HepG2 (cell line): ENCODE results near the gene CCDC117. TPM values are rescaled to one million over a fixed set of nuclear protein-coding genes. Genes with fewer than 3 reads are reported as not detected.

Source experiments
- DR1 ChIP-seq: sonication (generic); formaldehyde crosslinking; IDR thresholded peaks from 2 replicates; pipeline ENCODE4 v1.8.0; 2021; ENCODE audit warnings: mild to moderate bottlenecking, missing genetic modification reagents, inconsistent platforms
- GFI1 ChIP-seq: sonication (generic); formaldehyde crosslinking; IDR thresholded peaks from 2 replicates; pipeline ENCODE4 v1.5.0; 2020; ENCODE audit warnings: missing genetic modification reagents, mild to moderate bottlenecking, borderline replicate concordance
- KDM3A ChIP-seq: IDR thresholded peaks from 2 replicates; pipeline ENCODE4 v1.6.1; 2018; ENCODE audit warnings: low read depth, missing compliant biosample characterization
- MIER3 ChIP-seq: IDR thresholded peaks from 2 replicates; pipeline ENCODE4 v1.6.1; 2016; ENCODE audit warnings: missing compliant biosample characterization, borderline replicate concordance
- MYC ChIP-seq: sonication (generic); formaldehyde crosslinking; IDR thresholded peaks from 2 replicates; pipeline ENCODE4 v1.9.0; 2021; ENCODE audit warnings: missing genetic modification reagents, borderline replicate concordance
- NAIF1 ChIP-seq: sonication (generic); formaldehyde crosslinking; IDR thresholded peaks from 2 replicates; pipeline ENCODE4 v1.5.0; 2020; ENCODE audit warnings: mild to moderate bottlenecking, missing genetic modification reagents, borderline replicate concordance
- NFIB ChIP-seq: sonication (generic); formaldehyde crosslinking; IDR thresholded peaks from 2 replicates; pipeline ENCODE4 v1.9.0; 2021; ENCODE audit warnings: missing genetic modification reagents, mild to moderate bottlenecking, borderline replicate concordance
- NFIC ChIP-seq: IDR thresholded peaks from 2 replicates; pipeline ENCODE4 v1.6.1; 2012; ENCODE audit warnings: mild to moderate bottlenecking, low read length, inconsistent platforms
- RAD51 ChIP-seq: fragments of 450-650 bp; IDR thresholded peaks from 2 replicates; pipeline ENCODE4 v1.6.1; 2016; ENCODE audit warnings: borderline replicate concordance
- SMARCE1 ChIP-seq: fragments of 450-650 bp; IDR thresholded peaks from 2 replicates; pipeline ENCODE4 v1.6.1; 2017; ENCODE audit warnings: borderline replicate concordance
- TOE1 ChIP-seq: sonication (generic); formaldehyde crosslinking; IDR thresholded peaks from 2 replicates; pipeline ENCODE4 v1.4.0; 2020; ENCODE audit warnings: mild to moderate bottlenecking, missing genetic modification reagents
- ZFY ChIP-seq: sonication (generic); formaldehyde crosslinking; IDR thresholded peaks from 2 replicates; pipeline ENCODE4 v1.4.0; 2020; ENCODE audit warnings: missing genetic modification reagents
- ZNF326 ChIP-seq: sonication (generic); formaldehyde crosslinking; IDR thresholded peaks from 2 replicates; pipeline ENCODE4 v1.4.0; 2020; ENCODE audit warnings: missing genetic modification reagents, borderline replicate concordance
- ZNF34 ChIP-seq: sonication (generic); formaldehyde crosslinking; IDR thresholded peaks from 2 replicates; pipeline ENCODE4 v1.4.0; 2020; ENCODE audit warnings: mild to moderate bottlenecking, missing genetic modification reagents, borderline replicate concordance
- ZSCAN12 ChIP-seq: sonication (generic); formaldehyde crosslinking; IDR thresholded peaks from 2 replicates; pipeline ENCODE4 v1.9.0; 2021; ENCODE audit warnings: mild to moderate bottlenecking, missing genetic modification reagents
- polyA plus RNA-seq, 8 experiments: library from polyadenylated mRNA; depleted of rRNA in 3 of 8; stranded (reverse) in 7 of 8; unstranded in 1 of 8; fragments of >200 nt; fragmentation: Illumina TruSeq in 4 of 8; extraction: Trizol in 4 of 8; gene quantifications; 2 replicates each; pipeline versions ENCODE4 v1.2.1 to v1.2.3, GENCODE V29; 2011 to 2016; ENCODE audit warnings: low read depth in 4 of 8, missing spikeins in 1 of 8, mixed read lengths in 1 of 8; ENCODE audit not compliant: insufficient read depth in 1 of 8
- total RNA-seq, 5 experiments: library from RNA; depleted of rRNA; stranded (reverse); fragments of >200 nt; fragmentation: Illumina TruSeq; extraction: Trizol; gene quantifications; 2 replicates each; pipeline ENCODE4 v1.2.3, GENCODE V29; 2016; ENCODE audit warnings: low read depth in 1 of 5
- TF ChIP-seq, protein P1 (sequence below): sonication (generic); formaldehyde crosslinking; IDR thresholded peaks from 2 replicates; pipeline ENCODE4 v1.4.0; 2020; ENCODE audit warnings: mild to moderate bottlenecking, missing genetic modification reagents
- TF ChIP-seq, protein P2 (sequence below): sonication (generic); formaldehyde crosslinking; conservative IDR thresholded peaks from 2 replicates; pipeline ENCODE4 v1.4.0; 2020; ENCODE audit warnings: missing genetic modification reagents
- TF ChIP-seq, protein P3 (sequence below): sonication (generic); formaldehyde crosslinking; IDR thresholded peaks from 2 replicates; pipeline ENCODE4 v1.4.0; 2020; ENCODE audit warnings: mild to moderate bottlenecking, missing genetic modification reagents
- TF ChIP-seq, protein P4 (sequence below): sonication (generic); formaldehyde crosslinking; conservative IDR thresholded peaks from 2 replicates; pipeline ENCODE4 v1.4.0; 2020; ENCODE audit warnings: missing genetic modification reagents

CCDC117 gene
- total and polyA plus RNA-seq, 2 of the 13 experiments (the other 11 are each of a cell fraction or from before 2014, with no cell fraction given), result 12.6 to 34.2 TPM

DNA sequence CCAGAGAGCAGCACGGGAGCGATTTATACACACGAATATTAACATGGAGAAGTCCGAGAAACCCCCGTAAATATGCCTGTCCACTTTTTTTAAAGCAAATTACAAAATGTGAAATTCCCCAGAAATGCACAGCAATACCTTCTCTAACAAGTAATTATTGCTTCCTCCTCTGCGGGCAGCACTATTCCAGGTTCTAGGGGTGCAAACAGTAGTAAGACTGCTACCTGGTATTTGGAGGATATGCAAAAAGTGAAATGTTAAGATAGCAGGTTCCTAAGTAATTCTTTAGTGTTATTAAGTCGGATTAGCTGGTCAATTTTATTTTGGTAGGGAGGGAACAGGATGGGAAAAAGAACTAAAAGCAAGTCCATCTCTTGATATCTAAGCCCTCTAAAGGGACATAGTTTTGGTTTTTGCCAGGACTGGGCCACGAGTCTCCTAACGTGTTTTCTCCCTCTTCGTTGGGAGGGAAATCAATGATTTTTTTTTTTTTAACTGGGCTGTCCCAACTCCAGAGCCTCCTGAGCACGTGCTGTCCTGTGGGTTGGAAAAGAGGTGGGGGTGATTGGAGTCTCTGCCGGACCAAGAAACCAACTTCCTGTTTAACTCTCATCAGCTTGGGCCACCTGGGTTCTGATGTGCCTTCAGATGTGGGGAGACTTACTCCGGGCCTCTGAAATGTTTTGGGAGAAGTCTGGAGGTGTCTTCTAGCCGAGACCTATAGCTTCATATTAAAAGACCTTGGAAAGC lies 29.5 kb downstream of the CCDC117 start (continued):
- TF ChIP-seq ZFY (CRISPR knock-in tag), result peak; percentile 61; the same call in 1 of the 2 replicates
- TF ChIP-seq, protein P1, sequence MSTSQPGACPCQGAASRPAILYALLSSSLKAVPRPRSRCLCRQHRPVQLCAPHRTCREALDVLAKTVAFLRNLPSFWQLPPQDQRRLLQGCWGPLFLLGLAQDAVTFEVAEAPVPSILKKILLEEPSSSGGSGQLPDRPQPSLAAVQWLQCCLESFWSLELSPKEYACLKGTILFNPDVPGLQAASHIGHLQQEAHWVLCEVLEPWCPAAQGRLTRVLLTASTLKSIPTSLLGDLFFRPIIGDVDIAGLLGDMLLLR, result no peak
- TF ChIP-seq NFIC, result 0 out of 2 replicates have a peak, but pooled peaks have one; percentile 20
- TF ChIP-seq, protein P2, sequence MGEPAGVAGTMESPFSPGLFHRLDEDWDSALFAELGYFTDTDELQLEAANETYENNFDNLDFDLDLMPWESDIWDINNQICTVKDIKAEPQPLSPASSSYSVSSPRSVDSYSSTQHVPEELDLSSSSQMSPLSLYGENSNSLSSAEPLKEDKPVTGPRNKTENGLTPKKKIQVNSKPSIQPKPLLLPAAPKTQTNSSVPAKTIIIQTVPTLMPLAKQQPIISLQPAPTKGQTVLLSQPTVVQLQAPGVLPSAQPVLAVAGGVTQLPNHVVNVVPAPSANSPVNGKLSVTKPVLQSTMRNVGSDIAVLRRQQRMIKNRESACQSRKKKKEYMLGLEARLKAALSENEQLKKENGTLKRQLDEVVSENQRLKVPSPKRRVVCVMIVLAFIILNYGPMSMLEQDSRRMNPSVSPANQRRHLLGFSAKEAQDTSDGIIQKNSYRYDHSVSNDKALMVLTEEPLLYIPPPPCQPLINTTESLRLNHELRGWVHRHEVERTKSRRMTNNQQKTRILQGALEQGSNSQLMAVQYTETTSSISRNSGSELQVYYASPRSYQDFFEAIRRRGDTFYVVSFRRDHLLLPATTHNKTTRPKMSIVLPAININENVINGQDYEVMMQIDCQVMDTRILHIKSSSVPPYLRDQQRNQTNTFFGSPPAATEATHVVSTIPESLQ, result no peak
- no peak for TF ChIP-seq SMARCE1
- TF ChIP-seq ZNF326 (CRISPR knock-in tag), result no peak
- TF ChIP-seq, protein P3, sequence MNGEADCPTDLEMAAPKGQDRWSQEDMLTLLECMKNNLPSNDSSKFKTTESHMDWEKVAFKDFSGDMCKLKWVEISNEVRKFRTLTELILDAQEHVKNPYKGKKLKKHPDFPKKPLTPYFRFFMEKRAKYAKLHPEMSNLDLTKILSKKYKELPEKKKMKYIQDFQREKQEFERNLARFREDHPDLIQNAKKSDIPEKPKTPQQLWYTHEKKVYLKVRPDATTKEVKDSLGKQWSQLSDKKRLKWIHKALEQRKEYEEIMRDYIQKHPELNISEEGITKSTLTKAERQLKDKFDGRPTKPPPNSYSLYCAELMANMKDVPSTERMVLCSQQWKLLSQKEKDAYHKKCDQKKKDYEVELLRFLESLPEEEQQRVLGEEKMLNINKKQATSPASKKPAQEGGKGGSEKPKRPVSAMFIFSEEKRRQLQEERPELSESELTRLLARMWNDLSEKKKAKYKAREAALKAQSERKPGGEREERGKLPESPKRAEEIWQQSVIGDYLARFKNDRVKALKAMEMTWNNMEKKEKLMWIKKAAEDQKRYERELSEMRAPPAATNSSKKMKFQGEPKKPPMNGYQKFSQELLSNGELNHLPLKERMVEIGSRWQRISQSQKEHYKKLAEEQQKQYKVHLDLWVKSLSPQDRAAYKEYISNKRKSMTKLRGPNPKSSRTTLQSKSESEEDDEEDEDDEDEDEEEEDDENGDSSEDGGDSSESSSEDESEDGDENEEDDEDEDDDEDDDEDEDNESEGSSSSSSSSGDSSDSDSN, result no peak
- TF ChIP-seq NFIB (CRISPR knock-in tag), result no peak
- no peak for TF ChIP-seq NAIF1 (CRISPR knock-in tag)
- TF ChIP-seq ZNF34 (CRISPR knock-in tag), result no peak
- TF ChIP-seq MYC, result peak; percentile 87
- peak; percentile 29; the same call in 1 of the 2 replicates for TF ChIP-seq GFI1
- TF ChIP-seq, protein P4, sequence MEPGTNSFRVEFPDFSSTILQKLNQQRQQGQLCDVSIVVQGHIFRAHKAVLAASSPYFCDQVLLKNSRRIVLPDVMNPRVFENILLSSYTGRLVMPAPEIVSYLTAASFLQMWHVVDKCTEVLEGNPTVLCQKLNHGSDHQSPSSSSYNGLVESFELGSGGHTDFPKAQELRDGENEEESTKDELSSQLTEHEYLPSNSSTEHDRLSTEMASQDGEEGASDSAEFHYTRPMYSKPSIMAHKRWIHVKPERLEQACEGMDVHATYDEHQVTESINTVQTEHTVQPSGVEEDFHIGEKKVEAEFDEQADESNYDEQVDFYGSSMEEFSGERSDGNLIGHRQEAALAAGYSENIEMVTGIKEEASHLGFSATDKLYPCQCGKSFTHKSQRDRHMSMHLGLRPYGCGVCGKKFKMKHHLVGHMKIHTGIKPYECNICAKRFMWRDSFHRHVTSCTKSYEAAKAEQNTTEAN (CRISPR knock-in tag), result peak; percentile 64; the same call in 1 of the 2 replicates
- no peak; the same call in 1 of the 2 replicates for TF ChIP-seq DR1 (CRISPR knock-in tag)
- no peak for TF ChIP-seq TOE1 (CRISPR knock-in tag)
- no peak for TF ChIP-seq RAD51
- TF ChIP-seq ZSCAN12 (CRISPR knock-in tag), result 0 out of 2 replicates have a peak, but pooled peaks have one; percentile 73
- TF ChIP-seq KDM3A (CRISPR knock-in tag), result 0 out of 2 replicates have a peak, but pooled peaks have one; percentile 38
- TF ChIP-seq MIER3, result 0 out of 2 replicates have a peak, but pooled peaks have one; percentile 42
